Measurements from ENCODE around the gene MEA1.
"Not testable (repeated sequence)": the region's sequence is repeated elsewhere in the genome, so short reads cannot be mapped to it uniquely, and the experiment has no call there.

The MEA1 gene

DNA sequence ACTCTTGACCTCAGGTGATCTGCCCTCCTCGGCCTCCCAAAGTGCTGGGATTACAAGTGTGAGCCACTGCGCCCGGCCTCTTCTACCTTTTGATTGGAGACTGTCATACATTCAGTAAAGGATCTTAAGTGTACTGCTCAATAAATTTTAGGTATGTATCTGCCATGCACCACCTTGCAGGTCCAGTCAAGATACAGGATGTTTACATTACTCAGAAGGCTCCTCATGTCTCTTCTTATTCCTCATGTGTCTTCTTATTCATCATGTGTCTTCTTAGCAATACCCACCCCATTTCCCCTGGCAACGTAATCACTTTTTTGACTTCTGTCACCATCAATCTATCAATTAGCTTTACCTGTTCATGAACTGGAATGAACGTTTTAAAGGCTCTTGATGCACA lies 7.9 kb downstream of the MEA1 start:
- H2BK15ac ChIP-seq (ENCODE audit: low read depth, poor library complexity, severe bottlenecking) = no peak overlapping the region
- no peaks in the 10 kb centered on the region for H3K9me3 ChIP-seq (ENCODE audit: control insufficient read depth, low read length)
- no peak overlapping the region for H3K23ac ChIP-seq (ENCODE audit: low read length in 2 of 2)
- no peak overlapping the region for H2AK5ac ChIP-seq (ENCODE audit: low read length, severe bottlenecking)
- peaks cover 34% of the 10 kb centered on the region for H3K79me1 ChIP-seq (replicated peaks; ENCODE audit: low read length, poor library complexity, severe bottlenecking)
- no peaks in the 10 kb centered on the region for H3K27me3 ChIP-seq (ENCODE audit: control insufficient read depth in 1 of 2, insufficient read depth in 1 of 2, low read length in 2 of 2)
- H2BK5ac ChIP-seq (ENCODE audit: low read depth, low read length, poor library complexity, severe bottlenecking) = no peak overlapping the region
- H3K14ac ChIP-seq (ENCODE audit: low read length in 2 of 2) = no peak overlapping the region
- H3K18ac ChIP-seq (ENCODE audit: low read depth in 1 of 2, low read length in 2 of 2) = no peak overlapping the region
- no peak overlapping the region for H2BK120ac ChIP-seq (ENCODE audit: low read depth, low read length)
- no peak overlapping the region for H4K91ac ChIP-seq (ENCODE audit: low read length)
- H4K8ac ChIP-seq (ENCODE audit: low read length) = no peak overlapping the region
- H3K4me3 ChIP-seq (ENCODE audit: insufficient read depth in 1 of 2, low read depth in 1 of 2, low read length in 2 of 2) = no peak overlapping the region
- H3K27ac ChIP-seq (ENCODE audit: low read length, poor library complexity, severe bottlenecking) = no peak overlapping the region
- no peak overlapping the region for H2AFZ ChIP-seq (ENCODE audit: low read depth, low read length)
- no peak overlapping the region for H2BK12ac ChIP-seq (ENCODE audit: low read length in 2 of 2)
- no peak overlapping the region for H3K9ac ChIP-seq (ENCODE audit: low read length)
- 86% methylated on average over 3 of the region's 5 CpGs for WGBS
- peaks cover 50 to 56% of the 10 kb centered on the region in 2 experiments for H3K36me3 ChIP-seq (ENCODE audit: control insufficient read depth in 1 of 2, insufficient read depth in 2 of 2, low read depth in 1 of 2, low read length in 2 of 2)
- no peak for DNase-seq
- no peaks in the 10 kb centered on the region for H3K4me1 ChIP-seq (ENCODE audit: control insufficient read depth, insufficient read depth, low read depth, low read length)
- H3K4ac ChIP-seq (ENCODE audit: low read depth in 1 of 2, low read length in 2 of 2) = no peak overlapping the region
- H3K4me2 ChIP-seq (ENCODE audit: low read length, poor library complexity, severe bottlenecking) = no peak overlapping the region

DNA sequence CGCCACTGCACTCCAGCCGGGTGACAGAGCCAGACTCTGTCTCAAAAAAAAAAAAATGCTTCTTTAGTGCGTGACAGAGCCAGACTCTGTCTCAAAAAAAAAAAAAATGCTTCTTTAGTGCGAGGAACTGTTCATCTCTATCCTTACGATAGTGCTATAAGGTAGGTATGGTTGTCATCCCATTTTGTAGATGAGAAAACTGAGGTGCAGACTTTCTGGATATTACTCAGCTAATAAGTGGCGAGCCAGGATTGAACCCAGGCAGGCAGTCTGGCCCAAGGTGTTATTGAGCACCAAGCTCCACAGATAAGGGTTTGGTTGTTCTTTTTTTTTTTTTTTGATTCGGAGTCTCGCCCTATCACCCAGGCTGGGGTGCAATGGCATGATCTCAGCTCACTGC lies 11.9 kb downstream of the MEA1 start:
- Histone ChIP-seq H3K27me3 (ENCODE audit: control insufficient read depth in 1 of 2, insufficient read depth in 1 of 2, low read length in 2 of 2) (no peaks in the 10 kb centered on the region), H4K8ac (ENCODE audit: low read length) (no peak overlapping the region), H3K23ac (ENCODE audit: low read length in 2 of 2) (no peak overlapping the region), H2BK120ac (ENCODE audit: low read depth, low read length) (no peak overlapping the region), H3K4me2 (ENCODE audit: low read length, poor library complexity, severe bottlenecking) (no peak overlapping the region), H3K79me1 (replicated peaks; ENCODE audit: low read length, poor library complexity, severe bottlenecking) (peaks cover 33% of the 10 kb centered on the region), H3K18ac (ENCODE audit: low read depth in 1 of 2, low read length in 2 of 2) (no peak overlapping the region), H3K9me3 (ENCODE audit: control insufficient read depth, low read length) (no peaks in the 10 kb centered on the region), H3K14ac (ENCODE audit: low read length in 2 of 2) (no peak overlapping the region), H2BK5ac (ENCODE audit: low read depth, low read length, poor library complexity, severe bottlenecking) (no peak overlapping the region), H3K27ac (ENCODE audit: low read length, poor library complexity, severe bottlenecking) (no peak overlapping the region), H2BK12ac (ENCODE audit: low read length in 2 of 2) (no peak overlapping the region), H3K4me1 (ENCODE audit: control insufficient read depth, insufficient read depth, low read depth, low read length) (no peaks in the 10 kb centered on the region), H3K4ac (ENCODE audit: low read depth in 1 of 2, low read length in 2 of 2) (no peak overlapping the region), H4K91ac (ENCODE audit: low read length) (no peak overlapping the region), H3K36me3 (ENCODE audit: control insufficient read depth in 1 of 2, insufficient read depth in 2 of 2, low read depth in 1 of 2, low read length in 2 of 2) (peaks cover 12 to 20% of the 10 kb centered on the region in 2 experiments), H2BK15ac (ENCODE audit: low read depth, poor library complexity, severe bottlenecking) (no peak overlapping the region), H3K9ac (ENCODE audit: low read length) (no peak overlapping the region), H3K4me3 (ENCODE audit: insufficient read depth in 1 of 2, low read depth in 1 of 2, low read length in 2 of 2) (no peak overlapping the region), H2AK5ac (ENCODE audit: low read length, severe bottlenecking) (no peak overlapping the region), H2AFZ (ENCODE audit: low read depth, low read length) (no peak overlapping the region)
- DNase-seq = no peak
- 97% methylated on average over 8 of the region's 8 CpGs for WGBS

DNA sequence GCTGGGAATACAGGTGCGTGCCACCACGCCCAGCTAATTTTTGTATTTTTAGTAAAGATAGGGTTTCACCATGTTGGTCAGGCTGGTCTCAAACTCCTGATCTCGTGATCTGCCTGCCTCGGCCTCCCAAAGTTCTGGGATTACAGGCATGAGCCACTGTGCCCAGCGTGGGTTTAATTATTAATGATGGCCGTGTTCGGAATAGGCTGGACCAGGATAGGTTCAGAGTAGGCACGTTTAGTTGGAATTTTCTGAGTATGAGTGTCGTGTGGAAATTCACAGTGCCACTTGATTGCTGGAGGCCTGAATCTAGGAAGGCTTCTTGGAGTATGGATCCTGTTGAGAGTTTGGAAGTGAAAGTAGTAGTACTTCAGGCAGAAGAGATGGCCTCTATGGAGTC lies 15.5 kb downstream of the MEA1 start:
- H2BK5ac ChIP-seq (ENCODE audit: low read depth, low read length, poor library complexity, severe bottlenecking); H2BK12ac ChIP-seq (ENCODE audit: low read length in 2 of 2); DNase-seq; H3K4ac ChIP-seq (ENCODE audit: low read depth in 1 of 2, low read length in 2 of 2); H3K23ac ChIP-seq (ENCODE audit: low read length in 2 of 2); H3K27ac ChIP-seq (ENCODE audit: low read length, poor library complexity, severe bottlenecking); H4K91ac ChIP-seq (ENCODE audit: low read length); H3K4me2 ChIP-seq (ENCODE audit: low read length, poor library complexity, severe bottlenecking); H2AK5ac ChIP-seq (ENCODE audit: low read length, severe bottlenecking); H2BK15ac ChIP-seq (ENCODE audit: low read depth, poor library complexity, severe bottlenecking); H3K9me3 ChIP-seq (ENCODE audit: control insufficient read depth, low read length); H3K18ac ChIP-seq (ENCODE audit: low read depth in 1 of 2, low read length in 2 of 2); H2BK120ac ChIP-seq (ENCODE audit: low read depth, low read length); H3K9ac ChIP-seq (ENCODE audit: low read length); H3K4me3 ChIP-seq (ENCODE audit: insufficient read depth in 1 of 2, low read depth in 1 of 2, low read length in 2 of 2); H4K8ac ChIP-seq (ENCODE audit: low read length); H2AFZ ChIP-seq (ENCODE audit: low read depth, low read length); H3K4me1 ChIP-seq (ENCODE audit: control insufficient read depth, insufficient read depth, low read depth, low read length); H3K14ac ChIP-seq (ENCODE audit: low read length in 2 of 2); H3K27me3 ChIP-seq (ENCODE audit: control insufficient read depth in 1 of 2, insufficient read depth in 1 of 2, low read length in 2 of 2): not testable (repeated sequence)
- 96% methylated on average over 9 of the region's 9 CpGs for WGBS
- H3K36me3 ChIP-seq (ENCODE audit: control insufficient read depth in 1 of 2, insufficient read depth in 2 of 2, low read depth in 1 of 2, low read length in 2 of 2) = peaks cover 5 to 12% of the 10 kb centered on the region in 2 experiments
- H3K79me1 ChIP-seq (replicated peaks; ENCODE audit: low read length, poor library complexity, severe bottlenecking) = peaks cover 30% of the 10 kb centered on the region

DNA sequence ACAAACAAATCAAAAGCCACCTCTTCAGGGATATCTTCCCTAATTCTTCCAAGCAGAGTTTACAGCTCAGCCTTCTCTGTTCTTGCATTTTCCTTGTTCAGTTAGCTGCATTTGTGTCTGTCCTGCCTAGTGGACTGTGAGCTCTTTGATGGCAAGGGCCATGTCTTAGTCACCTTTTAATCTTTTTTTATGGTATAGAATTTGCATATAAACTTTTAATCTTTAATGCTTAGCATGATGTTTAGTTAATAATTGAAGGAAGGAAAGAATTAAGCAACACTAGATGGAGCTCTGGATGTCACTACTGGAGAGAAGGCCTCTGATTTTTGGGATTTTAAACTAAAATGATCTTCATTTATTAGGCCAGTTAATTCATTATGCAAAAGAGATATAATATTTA lies 17.2 kb downstream of the MEA1 start:
- no peak overlapping the region for H3K4ac ChIP-seq (ENCODE audit: low read depth in 1 of 2, low read length in 2 of 2)
- H3K36me3 ChIP-seq (ENCODE audit: control insufficient read depth in 1 of 2, insufficient read depth in 2 of 2, low read depth in 1 of 2, low read length in 2 of 2) = peaks cover 5 to 12% of the 10 kb centered on the region in 2 experiments
- no peaks in the 10 kb centered on the region for H3K9me3 ChIP-seq (ENCODE audit: control insufficient read depth, low read length)
- no peak overlapping the region for H3K27ac ChIP-seq (ENCODE audit: low read length, poor library complexity, severe bottlenecking)
- no peak overlapping the region for H3K4me3 ChIP-seq (ENCODE audit: insufficient read depth in 1 of 2, low read depth in 1 of 2, low read length in 2 of 2)
- H2AFZ ChIP-seq (ENCODE audit: low read depth, low read length) = no peak overlapping the region
- H3K79me1 ChIP-seq (replicated peaks; ENCODE audit: low read length, poor library complexity, severe bottlenecking) = peaks cover 24% of the 10 kb centered on the region
- no peaks in the 10 kb centered on the region for H3K4me1 ChIP-seq (ENCODE audit: control insufficient read depth, insufficient read depth, low read depth, low read length)
- H3K14ac ChIP-seq (ENCODE audit: low read length in 2 of 2) = no peak overlapping the region
- no peak overlapping the region for H2BK12ac ChIP-seq (ENCODE audit: low read length in 2 of 2)
- no peak overlapping the region for H2BK5ac ChIP-seq (ENCODE audit: low read depth, low read length, poor library complexity, severe bottlenecking)
- no peak overlapping the region for H2BK120ac ChIP-seq (ENCODE audit: low read depth, low read length)
- H4K8ac ChIP-seq (ENCODE audit: low read length) = no peak overlapping the region
- no peak overlapping the region for H2BK15ac ChIP-seq (ENCODE audit: low read depth, poor library complexity, severe bottlenecking)
- no peak overlapping the region for H3K9ac ChIP-seq (ENCODE audit: low read length)
- H3K4me2 ChIP-seq (ENCODE audit: low read length, poor library complexity, severe bottlenecking) = no peak overlapping the region
- no peak for DNase-seq
- no peak overlapping the region for H3K18ac ChIP-seq (ENCODE audit: low read depth in 1 of 2, low read length in 2 of 2)
- H4K91ac ChIP-seq (ENCODE audit: low read length) = no peak overlapping the region
- no peak overlapping the region for H2AK5ac ChIP-seq (ENCODE audit: low read length, severe bottlenecking)
- no peak overlapping the region for H3K23ac ChIP-seq (ENCODE audit: low read length in 2 of 2)
- no peaks in the 10 kb centered on the region for H3K27me3 ChIP-seq (ENCODE audit: control insufficient read depth in 1 of 2, insufficient read depth in 1 of 2, low read length in 2 of 2)
